Inflammatory macrophage treated with lipopolysaccharide for 4 hours (primary cell): ENCODE measurements around the gene TANGO6.

Experiments used
- DNase-seq: peaks from one replicate; pipeline ENCODE4 v3.0.0-alpha.2; 2020

The TANGO6 gene

GRCh38 chr16:69064124-69064763 is 220.9 kb downstream of the TANGO6 start:
- DNase-seq: no peak

DNA sequence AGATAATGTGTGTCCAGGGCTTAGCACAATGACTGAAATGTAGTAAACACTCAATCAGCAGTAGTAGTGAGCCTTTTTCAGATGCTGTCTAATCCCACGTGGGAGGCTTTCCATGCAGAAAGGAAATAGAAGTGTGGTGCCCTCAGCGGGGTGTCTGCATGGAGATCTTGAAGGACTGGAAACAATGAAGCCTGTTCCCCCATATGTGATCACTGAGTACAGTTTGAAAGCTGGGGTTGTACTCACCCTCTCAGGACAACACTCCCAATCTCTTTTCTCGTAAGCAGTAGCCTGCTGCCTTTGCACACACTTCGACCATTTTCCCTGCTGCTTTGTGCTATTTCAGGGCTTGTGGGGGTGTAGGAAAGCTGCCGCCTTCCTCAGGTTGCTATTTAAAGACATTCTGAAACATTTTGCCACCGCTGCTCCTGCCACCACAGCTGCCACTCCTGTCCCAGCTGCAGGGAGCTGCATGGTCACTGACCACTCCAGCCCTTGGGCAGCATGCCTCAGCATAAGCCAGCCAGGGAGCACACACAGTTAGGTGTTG is 221.5 kb downstream of the TANGO6 start:
- DNase-seq: no peak

- DNase-seq: no peak
Measured at GRCh38 chr16:69069504-69069903, 226.2 kb downstream of the TANGO6 start.

DNA sequence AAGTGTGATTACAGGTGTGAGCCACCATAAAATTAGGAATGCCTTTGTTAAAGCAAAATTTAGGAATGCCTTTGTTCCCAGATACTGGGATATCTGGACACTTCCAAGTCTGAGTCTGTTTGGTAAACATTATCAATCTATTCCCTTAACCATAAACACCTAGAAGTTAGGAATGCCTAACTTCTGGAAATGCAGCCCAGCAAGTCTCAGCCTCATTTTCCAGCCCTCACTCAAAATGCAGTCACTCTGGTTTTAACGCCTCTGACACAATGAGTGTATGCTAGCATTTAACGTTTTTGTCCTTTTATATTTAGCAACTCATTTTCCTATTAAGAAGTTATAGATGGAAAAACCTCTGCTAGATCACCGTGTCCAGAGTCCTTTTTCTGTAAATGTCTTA is 227.7 kb downstream of the TANGO6 start:
- no peak for DNase-seq

- no peak for DNase-seq
Measured at GRCh38 chr16:69072640-69072974, 229.3 kb downstream of the TANGO6 start.

DNA sequence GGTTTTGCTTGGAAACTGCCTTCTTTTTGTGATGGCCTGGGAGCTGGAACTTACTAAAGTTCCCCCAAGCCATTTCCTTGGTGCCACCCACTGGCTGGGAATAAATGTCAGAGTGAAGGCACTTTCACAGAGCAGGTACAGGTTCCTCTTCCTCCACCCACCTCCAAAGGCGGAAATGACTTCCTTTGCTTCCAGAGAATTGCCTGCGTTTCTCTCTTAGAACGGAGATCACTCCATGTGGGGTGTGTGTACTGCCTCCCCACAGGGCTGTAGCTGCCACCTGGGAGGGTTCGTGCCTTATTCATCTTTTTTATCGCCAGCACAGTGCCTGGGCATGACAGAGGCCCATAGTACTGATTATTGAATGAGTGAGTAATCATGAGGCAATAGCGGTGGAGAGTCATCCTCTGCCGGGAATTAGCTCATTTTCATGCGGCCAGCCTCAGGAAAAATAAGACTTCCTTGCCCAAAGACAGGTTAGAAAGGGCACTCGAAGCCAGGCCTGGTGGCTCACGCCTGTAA is 229.9 kb downstream of the TANGO6 start:
- DNase-seq: no peak

DNA sequence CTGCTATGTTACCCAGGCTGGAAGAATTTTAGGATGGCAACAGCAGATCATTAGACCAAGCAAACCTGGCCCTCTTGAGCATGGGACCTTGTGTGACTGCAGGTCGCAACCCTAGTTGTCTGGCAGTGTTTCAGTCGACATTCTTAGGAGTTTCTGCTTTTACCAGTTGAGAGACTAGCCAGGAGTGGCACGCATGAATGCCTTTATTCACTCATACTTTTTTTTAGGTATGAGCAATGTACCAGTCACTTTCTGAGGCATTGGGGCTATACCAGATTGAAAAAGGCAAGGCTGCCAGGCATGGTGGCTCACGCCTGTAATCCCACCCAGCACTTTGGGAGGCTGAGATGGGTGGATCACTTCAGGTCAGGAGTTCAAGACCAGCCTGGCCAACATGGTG is 233.9 kb downstream of the TANGO6 start:
- DNase-seq: no peak

DNA sequence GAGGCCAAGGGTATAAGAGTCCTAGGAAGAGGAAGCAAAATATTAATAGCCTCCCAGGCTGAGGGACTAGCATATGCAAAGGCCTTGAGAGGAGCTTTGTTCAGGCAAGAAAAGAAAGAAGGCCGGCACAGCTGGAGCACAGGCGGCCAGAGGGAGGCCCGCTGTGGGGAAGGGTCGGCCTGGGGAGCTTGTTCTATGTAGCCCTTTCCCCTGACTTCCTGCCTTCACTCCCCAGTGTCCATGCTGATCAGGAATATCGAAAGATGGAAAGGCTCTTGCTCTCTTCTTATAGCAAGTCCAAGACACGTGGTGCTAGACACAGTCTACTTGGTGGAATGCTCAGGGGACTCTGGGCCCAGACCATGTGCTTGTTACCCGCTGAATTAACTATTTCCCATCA is 234.7 kb downstream of the TANGO6 start:
- no peak for DNase-seq

- DNase-seq: no peak
Measured at GRCh38 chr16:69079697-69080096, 236.4 kb downstream of the TANGO6 start.

GRCh38 chr16:69083306-69083941 is 240.1 kb downstream of the TANGO6 start:
- no peak for DNase-seq

DNA sequence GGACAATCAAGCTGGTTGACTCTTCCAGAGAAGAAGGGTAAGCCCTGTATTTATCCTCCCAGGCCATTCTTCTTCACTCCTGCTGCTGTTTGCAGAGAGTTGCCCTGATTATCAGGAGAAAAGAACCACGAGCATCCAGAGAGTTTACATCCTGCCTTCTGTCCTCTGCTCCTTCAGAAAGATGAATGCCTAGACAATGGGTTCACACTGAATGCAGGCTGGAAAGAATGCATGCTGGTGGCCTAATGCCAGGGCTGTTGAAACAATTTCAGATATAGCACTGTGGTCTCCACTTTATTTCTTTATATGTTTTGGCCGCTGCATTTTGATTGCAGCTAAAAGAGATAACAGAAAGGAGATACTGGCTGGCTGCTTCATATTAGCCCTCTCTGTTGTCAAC is 241.0 kb downstream of the TANGO6 start:
- no peak for DNase-seq

DNA sequence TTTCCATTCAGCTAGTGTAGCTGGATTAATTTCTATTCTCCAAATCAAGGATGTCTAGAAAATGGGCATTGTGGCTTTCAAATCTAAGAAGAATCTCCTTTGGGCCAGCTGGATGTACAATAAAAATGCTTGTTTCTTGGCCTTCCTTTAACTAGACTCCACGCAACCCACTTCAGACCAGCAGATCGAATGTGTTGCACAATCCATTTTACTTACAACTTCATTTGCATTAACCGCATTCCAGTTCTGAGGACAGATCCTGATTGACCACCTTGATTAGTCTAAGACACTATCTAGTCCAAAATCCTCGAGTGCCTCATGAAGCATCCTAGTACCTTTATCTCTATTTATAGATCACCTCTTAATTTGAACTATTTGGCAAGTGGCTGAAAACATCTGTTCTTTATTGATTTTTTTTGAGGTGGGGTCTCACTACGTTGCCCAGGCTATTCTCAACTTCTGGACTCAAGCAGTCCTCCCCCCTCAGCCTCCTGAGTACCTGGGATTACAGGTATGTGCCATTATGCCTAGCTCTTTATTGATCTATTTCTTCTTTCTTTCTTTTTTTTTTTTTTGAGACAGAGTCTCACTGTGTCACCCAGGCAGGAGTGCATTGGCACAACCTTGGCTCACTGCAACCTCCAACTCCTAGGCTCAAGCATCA is 241.8 kb downstream of the TANGO6 start:
- no peak for DNase-seq

DNA sequence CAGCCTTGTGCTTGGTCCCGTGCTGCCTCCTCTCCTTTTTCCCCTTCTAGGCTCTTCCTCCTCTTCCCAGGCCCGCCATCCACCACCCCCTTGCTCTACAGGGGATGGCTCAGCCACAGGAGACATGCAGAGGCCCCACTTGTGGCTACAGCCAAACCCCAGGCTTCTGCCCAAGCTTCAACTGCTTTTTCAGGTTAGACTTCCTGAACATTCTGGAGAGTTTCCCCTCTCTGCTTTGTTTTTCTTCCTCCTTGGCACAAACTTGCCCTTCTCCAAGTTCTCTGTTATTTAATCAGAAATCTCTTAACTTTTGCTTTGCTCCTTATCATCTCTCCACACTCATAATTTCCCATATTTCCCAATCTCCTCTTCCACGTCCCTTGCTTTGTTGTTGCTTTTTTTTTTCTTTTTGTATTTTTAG is 243.8 kb downstream of the TANGO6 start:
- DNase-seq: no peak

DNA sequence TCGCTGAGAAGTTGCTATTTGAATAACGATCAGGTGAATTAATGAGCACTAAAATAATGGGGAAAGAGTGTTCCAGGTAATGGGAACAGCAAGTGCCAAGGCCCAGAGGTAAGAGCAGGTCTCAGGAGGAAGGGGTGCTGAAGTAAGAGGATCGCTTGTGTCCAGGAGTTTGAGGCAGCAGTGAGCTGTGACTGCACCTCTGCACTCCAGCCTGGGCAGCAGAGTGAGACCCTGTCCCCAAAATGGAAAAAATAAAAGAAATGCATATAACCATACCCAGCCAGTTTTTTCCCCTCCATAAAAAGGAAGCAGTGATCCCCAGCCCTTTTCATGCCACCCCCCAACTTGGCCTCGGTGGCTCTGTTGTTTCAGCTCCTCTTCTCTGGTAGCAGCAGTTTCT is 245.4 kb downstream of the TANGO6 start:
- no peak for DNase-seq

DNA sequence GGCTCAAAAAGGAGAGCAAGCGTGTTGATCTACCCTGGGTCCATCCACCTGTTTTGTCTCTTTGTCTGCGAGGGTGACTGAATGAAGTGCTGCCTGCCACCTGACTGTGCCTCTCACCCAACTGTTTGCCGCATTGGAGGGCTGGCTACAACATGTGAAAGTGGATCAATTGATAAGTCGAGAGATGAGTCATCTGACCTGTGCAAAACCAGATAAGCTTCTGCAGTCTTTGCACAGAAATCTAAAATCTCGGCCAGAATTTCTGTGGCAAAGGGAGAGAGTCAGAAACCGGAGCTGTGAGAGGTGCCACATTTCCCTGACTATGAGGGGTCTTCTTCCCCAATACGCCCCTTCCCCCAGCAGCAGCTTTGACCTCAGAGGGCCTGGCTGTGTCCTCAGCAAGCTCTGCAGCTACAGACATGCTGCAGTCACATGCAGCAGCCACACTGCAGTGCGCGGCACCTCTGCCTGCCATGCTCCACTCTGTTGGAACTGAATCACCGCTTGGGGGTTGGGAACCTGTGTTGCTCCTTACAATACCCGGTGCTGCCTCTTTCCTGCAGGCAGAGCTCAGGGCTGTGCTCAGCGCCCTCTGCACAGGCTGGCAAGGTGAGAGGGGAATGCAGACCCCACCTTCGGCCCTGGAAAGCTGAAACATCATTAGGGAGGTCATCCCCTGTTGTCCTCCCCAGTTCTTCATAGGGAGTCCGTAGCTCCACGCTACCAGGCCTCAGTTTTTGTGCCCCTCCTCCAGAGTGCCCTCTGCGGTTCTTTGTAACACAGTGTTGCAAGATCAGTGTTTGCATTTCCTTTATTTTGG is 246.0 kb downstream of the TANGO6 start:
- DNase-seq: no peak

DNA sequence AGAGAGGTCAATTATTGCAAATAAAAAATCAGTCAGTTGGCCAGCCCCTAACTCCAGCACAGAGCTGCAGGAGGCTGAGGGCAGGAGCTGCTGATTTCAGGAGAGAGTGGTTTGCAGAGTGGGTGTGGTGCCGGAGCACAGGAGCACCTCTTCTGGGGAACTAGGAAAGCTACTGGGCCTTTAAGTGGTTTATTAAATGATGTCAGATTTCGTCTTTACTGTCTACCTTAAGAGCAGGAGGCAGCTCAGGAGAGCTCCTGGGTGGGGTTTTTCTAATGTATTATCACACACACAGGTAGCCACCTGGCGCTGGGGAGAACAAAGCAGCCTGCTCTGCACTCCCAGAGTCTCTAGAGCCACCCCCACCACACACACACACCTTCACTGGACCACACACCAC is 250.6 kb downstream of the TANGO6 start:
- DNase-seq: no peak

GRCh38 chr16:69094501-69094900 is 251.2 kb downstream of the TANGO6 start:
- DNase-seq: peak; percentile 43

- no peak for DNase-seq
Measured at GRCh38 chr16:69095193-69095592, 251.9 kb downstream of the TANGO6 start.

GRCh38 chr16:69100071-69100691 is 256.9 kb downstream of the TANGO6 start:
- DNase-seq: no peak

GRCh38 chr16:69105501-69106361 is 262.4 kb downstream of the TANGO6 start, which contains the start of gene HAS3:
HAS3 (plus strand) TSS chr16:69105653; CDS start chr16:69109396, 3,743 bp downstream.
- peak; percentile 27 for DNase-seq
